A549 (cell line): ENCODE results near the gene PSAT1. TPM values are rescaled to one million over a fixed set of nuclear protein-coding genes. Genes with fewer than 3 reads are reported as not detected.

Source experiments
- ATAC-seq, 2 experiments: fragments of 200-7000 bp in 1 of 2; fragments of >200 bp in 1 of 2; cut with Nextera tagmentation in 1 of 2; cut with Tn5 transposase in 1 of 2; 3 replicates each; pipeline versions ENCODE4 v1.8.0 to v1.9.1; 2018 to 2020; ENCODE audit warnings: mild to moderate bottlenecking in 1 of 2, moderate library complexity in 1 of 2
- CTCF ChIA-PET: fragments of 300-600 bp; sonication (Branson Sonifier 250); formaldehyde crosslinking; extraction: SDS; loops from one replicate; lab custom pipeline; 2021; ENCODE audit warnings: antibody characterized with exemption, inconsistent platforms; lab: Yijun Ruan, JAX
- POLR2A ChIA-PET: fragments of 350-600 bp; formaldehyde crosslinking; extraction: SDS; loops from one replicate; lab custom pipeline; 2021; ENCODE audit warnings: antibody characterized with exemption, inconsistent platforms; lab: Yijun Ruan, JAX
- DNase-seq, 2 experiments: peaks; one replicate each; pipeline versions ENCODE4 v3.0.0 to v3.0.0-alpha.2; 2011 to 2016; ENCODE audit warnings: low read depth in 1 of 2, low spot score in 1 of 2
- FAIRE-seq: peaks from 2 replicates; lab custom pipeline; 2011; peaks lifted over from hg19 to GRCh38; lab: Jason Lieb, UNC
- H3K27ac ChIP-seq, 2 experiments: fragments of >200 bp; sonication (Bioruptor Twin); formaldehyde crosslinking; 3 replicates each; pipeline ENCODE4 v1.5.1; 2016 to 2017
- H3K4me1 ChIP-seq: fragments of >200 bp; sonication (Bioruptor Twin); formaldehyde crosslinking; 3 replicates; pipeline ENCODE4 v1.6.1; 2016
- H3K4me2 ChIP-seq: fragments of >200 bp; sonication (Bioruptor Twin); formaldehyde crosslinking; 3 replicates; pipeline ENCODE4 v1.6.1; 2016
- H3K4me3 ChIP-seq: fragments of >200 bp; sonication (Bioruptor Twin); formaldehyde crosslinking; 3 replicates; pipeline ENCODE4 v1.5.1; 2016
- H3K9me3 ChIP-seq: fragments of >200 bp; sonication (Bioruptor Twin); formaldehyde crosslinking; 3 replicates; pipeline ENCODE4 v1.6.1; 2016
- BHLHE40 ChIP-seq: IDR thresholded peaks from 2 replicates; pipeline ENCODE4 v1.6.1; 2012; ENCODE audit warnings: low read depth, low read length, inconsistent platforms
- CHD4 ChIP-seq: fragments of 200-600 bp; sonication (generic); IDR thresholded peaks from 2 replicates; pipeline ENCODE4 v1.6.1; 2016; ENCODE audit warnings: antibody characterized with exemption, mild to moderate bottlenecking, borderline replicate concordance
- EHMT2 ChIP-seq: fragments of 200-600 bp; sonication (generic); IDR thresholded peaks from 2 replicates; pipeline ENCODE4 v1.6.1; 2016; ENCODE audit warnings: antibody characterized with exemption, low read depth, mild to moderate bottlenecking, moderate library complexity
- ESRRA ChIP-seq: fragments of 150-350 bp; IDR thresholded peaks from 2 replicates; pipeline ENCODE4 v1.6.1; 2014; ENCODE audit warnings: mild to moderate bottlenecking, low read length, borderline replicate concordance
- FOSB ChIP-seq: fragments of 250-450 bp; sonication (Bioruptor Pico); IDR thresholded peaks from 2 replicates; pipeline ENCODE4 v1.5.0; 2020; ENCODE audit warnings: mild to moderate bottlenecking, moderate library complexity
- FOSL2 ChIP-seq, 2 experiments: fragments of 450-650 bp in 1 of 2; fragments of >200 bp in 1 of 2; sonication (Bioruptor Twin) in 1 of 2; formaldehyde crosslinking; IDR thresholded peaks; 2 replicates each; pipeline versions ENCODE4 v1.5.0 to v1.6.1; 2016 to 2020; ENCODE audit warnings: mild to moderate bottlenecking in 1 of 2, moderate library complexity in 1 of 2
- HDAC2 ChIP-seq: fragments of 200-600 bp; sonication (generic); IDR thresholded peaks from 2 replicates; pipeline ENCODE4 v1.6.1; 2016
- HOXA7 ChIP-seq: fragments of 250-450 bp; sonication (Bioruptor Pico); IDR thresholded peaks from 2 replicates; pipeline ENCODE4 v1.5.0; 2020; ENCODE audit warnings: mild to moderate bottlenecking, moderate library complexity
- HOXB13 ChIP-seq: fragments of 250-450 bp; sonication (Bioruptor Pico); IDR thresholded peaks from 2 replicates; pipeline ENCODE4 v1.5.0; 2020; ENCODE audit warnings: low read depth, mild to moderate bottlenecking, moderate library complexity
- JUNB ChIP-seq: fragments of >200 bp; sonication (Bioruptor Twin); formaldehyde crosslinking; IDR thresholded peaks from 2 replicates; pipeline ENCODE4 v1.6.1; 2016
- KDM1A ChIP-seq: fragments of 200-600 bp; sonication (generic); IDR thresholded peaks from 2 replicates; pipeline ENCODE4 v1.6.1; 2016; ENCODE audit warnings: low read depth, mild to moderate bottlenecking
- MAFK ChIP-seq: fragments of 450-650 bp; IDR thresholded peaks from 2 replicates; pipeline ENCODE4 v1.6.1; 2014; ENCODE audit not compliant: partially characterized antibody
- POLR2A ChIP-seq: IDR thresholded peaks from 2 replicates; pipeline ENCODE4 v1.6.1; 2012; ENCODE audit warnings: mild to moderate bottlenecking, low read length
- RCOR1 ChIP-seq: fragments of 150-350 bp; IDR thresholded peaks from 2 replicates; pipeline ENCODE4 v1.6.1; 2014; ENCODE audit warnings: antibody characterized with exemption, low read length, low read depth
- RFX5 ChIP-seq: fragments of 450-650 bp; IDR thresholded peaks from 2 replicates; pipeline ENCODE4 v1.7.1; 2014; ENCODE audit warnings: antibody characterized with exemption, mild to moderate bottlenecking, moderate library complexity
- RNF2 ChIP-seq: fragments of 200-600 bp; sonication (generic); IDR thresholded peaks from 2 replicates; pipeline ENCODE4 v1.6.1; 2016; ENCODE audit warnings: low read depth, mild to moderate bottlenecking, antibody characterized with exemption, moderate library complexity, borderline replicate concordance
- TFCP2L1 ChIP-seq: fragments of 250-450 bp; sonication (Bioruptor Pico); IDR thresholded peaks from 2 replicates; pipeline ENCODE4 v1.5.0; 2021; ENCODE audit warnings: mild to moderate bottlenecking
- WGBS: methylation state at CpG from one replicate; pipeline ENCODE4 v1.1.6; 2017; ENCODE audit errors: missing lambda C conversion rate; 5-methylcytosine and 5-hydroxymethylcytosine counted together
- polyA plus RNA-seq, 4 experiments: library from polyadenylated mRNA; depleted of rRNA in 3 of 4; stranded (reverse); fragments of >200 nt; fragmentation: RNase III in 1 of 4; extraction: RNeasy Plus Mini Kit Qiagen cat#74134 plus additional on column Dnase treatment in 1 of 4; gene quantifications; 2 replicates in 3 of 4; 3 replicates in 1 of 4; pipeline ENCODE4 v1.2.3, GENCODE V29; 2011 to 2017
- TF ChIP-seq, protein P1 (sequence below): IDR thresholded peaks from 2 replicates; pipeline ENCODE4 v1.6.1; 2012

Gene PSAT1
- polyA plus RNA-seq, 2 of the 4 experiments (the other 2 are of a cell fraction), result 200 to 529 TPM

DNA sequence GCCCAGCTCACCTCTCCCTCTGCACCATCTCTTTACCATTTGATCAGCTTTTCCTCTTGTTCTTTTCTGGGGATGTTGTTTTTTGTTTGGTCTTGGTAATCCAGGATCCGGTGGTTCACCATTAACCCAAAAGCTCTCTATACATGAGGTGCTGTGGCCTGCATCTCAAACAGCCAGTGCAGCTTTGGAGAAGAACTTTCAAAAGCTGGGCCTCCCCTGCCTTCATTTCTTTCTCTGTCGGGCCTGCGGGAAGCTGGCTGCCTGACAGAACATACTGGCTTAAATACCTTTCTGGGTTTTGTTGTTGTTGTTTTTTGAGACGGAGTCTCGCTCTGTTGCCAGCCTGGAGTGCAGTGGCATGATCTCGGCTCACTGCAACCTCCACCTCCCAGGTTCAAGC is 12.1 kb downstream of the PSAT1 start:
- DNase-seq (no peak), ATAC-seq (no peak), FAIRE-seq (no peak)
- no peak overlapping the region for H3K4me2 ChIP-seq
- no peaks in the 10 kb centered on the region for H3K9me3 ChIP-seq
- ChIA-PET POLR2A (interaction anchor here (1.4 kb wide), 1 partner anchor 12 kb away, joined by 7 read pairs; the partner anchor contains the start of gene PSAT1), CTCF (no interaction called here)
- peaks cover 7% of the 10 kb centered on the region; the same call in 1 of the 3 replicates for H3K4me1 ChIP-seq
- TF ChIP-seq RFX5 (no peak), BHLHE40 (no peak), EHMT2 (no peak), TFCP2L1 (CRISPR knock-in tag) (no peak), HOXB13 (no peak), HOXA7 (CRISPR knock-in tag) (no peak)
- H3K27ac ChIP-seq, result no peak overlapping the region
- WGBS, result 90% methylated on average over 6 of the region's 6 CpGs
- H3K4me3 ChIP-seq, result no peak overlapping the region

- POLR2A ChIA-PET, result interaction anchor here (1.2 to 1.3 kb wide), 2 partner anchors 10 to 14 kb away, joined by 3 to 4 read pairs; partner anchors contain the start of gene PSAT1
These were observed 14.2 kb downstream of the PSAT1 start for GRCh38 chr9:78311075-78311474.

DNA sequence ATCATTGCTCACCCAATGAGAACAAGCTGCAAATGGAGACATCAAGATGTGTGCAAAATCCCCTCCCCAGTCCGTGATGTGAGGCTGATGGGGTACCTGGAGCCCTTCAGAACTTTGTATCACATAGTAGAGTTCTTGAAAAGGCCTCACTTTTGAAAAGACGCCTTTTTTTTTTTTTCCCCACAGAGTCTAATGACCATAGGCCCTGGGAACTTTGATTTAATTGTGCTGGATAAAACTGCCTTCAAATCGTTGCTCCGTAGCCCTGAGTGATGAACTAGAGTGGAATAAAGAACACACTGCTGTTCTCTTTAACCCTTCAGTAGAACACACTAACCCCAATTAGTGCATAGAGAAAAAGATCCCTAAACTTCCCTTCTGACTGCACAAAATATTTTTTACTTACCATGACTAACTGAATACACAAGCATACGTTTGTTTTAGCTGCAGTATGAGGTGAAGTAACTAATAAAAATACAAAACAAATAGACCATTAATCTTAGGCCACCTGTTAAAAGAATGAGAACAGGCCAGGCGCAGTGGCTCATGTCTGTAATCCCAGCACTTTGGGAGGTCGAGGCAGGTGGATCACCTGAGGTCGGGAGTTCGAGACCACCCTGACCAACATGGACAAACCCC is 15.1 kb downstream of the PSAT1 start:
- peaks cover 7% of the 10 kb centered on the region; the same call in 1 of the 3 replicates for H3K4me1 ChIP-seq
- no peak for ATAC-seq
- H3K9me3 ChIP-seq, result no peaks in the 10 kb centered on the region
- ChIA-PET CTCF (interaction anchor here (1.2 kb wide), 1 partner anchor 44 kb away, joined by 3 read pairs; no protein-coding TSS in a partner anchor), POLR2A (interaction anchor here (0.6 to 1.0 kb wide), 2 partner anchors 12 to 15 kb away, joined by 3 to 5 read pairs; partner anchors contain the start of gene PSAT1)
- H3K4me2 ChIP-seq, result no peak overlapping the region
- TF ChIP-seq FOSB (CRISPR knock-in tag) (no peak), FOSL2 (IDR thresholded peaks at IDR 0.05) (no peak), FOSL2 (CRISPR knock-in tag; IDR thresholded peaks at IDR 0.05) (0 out of 2 replicates have a peak, but pooled peaks have one; percentile 19)
- no peak for DNase-seq
- WGBS, result 74% methylated on average over 9 of the region's 9 CpGs
- FAIRE-seq, result no peak
- no peak overlapping the region for H3K4me3 ChIP-seq
- no peak overlapping the region for H3K27ac ChIP-seq

More at GRCh38 chr9:78311075-78311474, 14.2 kb downstream of the PSAT1 start:
- Histone ChIP-seq H3K4me3 (no peak overlapping the region), H3K27ac (no peak overlapping the region), H3K9me3 (no peaks in the 10 kb centered on the region), H3K4me1 (peaks cover 7% of the 10 kb centered on the region; the same call in 1 of the 3 replicates), H3K4me2 (no peak overlapping the region)
- ATAC-seq (no peak), FAIRE-seq (no peak), DNase-seq (no peak)
- CTCF ChIA-PET, result no interaction called here
- 97% methylated on average over 5 of the region's 5 CpGs for WGBS
- TF ChIP-seq HDAC2, result no peak

DNA sequence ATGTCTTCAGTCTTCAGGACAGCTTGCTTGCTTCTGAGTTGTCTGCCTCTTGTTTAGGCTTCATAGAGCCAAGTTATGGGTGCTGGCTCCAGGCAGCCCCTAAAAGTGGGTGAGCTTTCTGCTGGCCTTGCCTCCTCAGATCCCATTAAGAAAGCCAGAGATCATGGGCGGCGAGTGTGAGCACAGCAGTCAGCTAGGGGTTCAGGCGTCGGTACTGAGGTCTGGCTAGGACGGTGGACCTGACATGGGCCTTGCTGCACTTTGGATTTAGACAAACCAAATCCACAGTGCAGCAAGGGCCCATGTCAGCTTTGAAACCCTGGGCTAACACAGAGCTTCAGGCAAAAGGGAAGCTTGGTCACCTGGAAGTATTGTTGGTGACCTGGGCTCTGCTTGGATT is 17.6 kb downstream of the PSAT1 start:
- POLR2A ChIA-PET, result interaction anchor here (2.3 kb wide), 1 partner anchor 18 kb away, joined by 12 read pairs; the partner anchor contains the start of gene PSAT1
- CTCF ChIA-PET, result interaction anchor here (0.9 kb wide), 1 partner anchor 10 kb away, joined by 3 read pairs; no protein-coding TSS in a partner anchor
- no peak overlapping the region for H3K4me2 ChIP-seq
- DNase-seq, result no peak
- no peak for TF ChIP-seq JUNB
- TF ChIP-seq HOXB13, result no peak
- H3K27ac ChIP-seq, result no peak overlapping the region
- no peaks in the 10 kb centered on the region for H3K9me3 ChIP-seq
- no peak overlapping the region for H3K4me3 ChIP-seq
- WGBS, result 95% methylated on average over 5 of the region's 5 CpGs
- FAIRE-seq, result no peak
- H3K4me1 ChIP-seq, result peaks cover 7% of the 10 kb centered on the region; the same call in 1 of the 3 replicates
- ATAC-seq, result no peak

DNA sequence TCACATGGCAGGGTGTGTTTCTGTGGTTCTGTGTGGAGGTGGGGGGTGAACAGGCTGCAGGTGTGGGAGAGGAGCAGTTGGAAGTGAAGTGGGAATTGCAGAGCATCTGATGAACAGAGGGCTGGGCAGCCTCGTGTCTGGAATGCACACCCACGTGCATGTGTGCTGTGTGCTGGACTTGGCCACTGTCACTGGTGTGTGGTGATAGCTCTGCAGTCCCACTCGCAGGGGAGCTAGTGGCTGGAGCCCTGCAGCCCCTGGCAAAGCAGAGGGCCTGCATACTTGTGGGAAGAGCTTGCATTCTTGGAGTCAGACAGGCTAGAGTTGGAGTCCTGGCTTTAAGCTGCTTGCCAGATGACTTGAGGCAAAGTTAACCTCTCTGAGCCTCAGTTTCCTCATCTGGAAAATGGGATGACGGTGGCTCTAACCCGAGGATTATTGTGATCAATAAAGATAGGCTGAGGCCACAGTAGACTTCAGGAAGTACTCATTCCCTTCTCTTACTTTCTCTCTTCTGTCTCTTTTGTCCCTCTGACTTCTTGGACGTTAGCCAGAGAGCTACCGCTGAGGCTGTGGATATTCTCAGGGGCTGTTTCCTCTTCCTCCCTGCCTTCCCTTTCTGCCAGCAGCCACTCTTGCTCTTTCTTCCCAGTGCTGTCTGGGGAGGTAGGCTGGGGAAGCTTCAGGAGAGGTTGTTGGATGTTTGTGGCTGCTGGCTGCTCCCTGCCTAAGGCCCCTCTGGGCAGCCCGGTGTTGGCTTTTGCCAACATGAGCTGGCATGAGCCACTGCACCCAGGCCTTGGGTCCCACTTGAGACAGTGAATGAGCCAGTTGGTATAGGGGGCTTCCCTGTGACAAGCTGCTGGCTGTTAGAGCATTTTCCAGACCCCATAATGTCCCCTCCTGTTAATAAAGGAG is 18.3 kb downstream of the PSAT1 start:
- H3K4me2 ChIP-seq, result no peak overlapping the region
- TF ChIP-seq RCOR1 (no peak), ESRRA (no peak), POLR2A (no peak), CHD4 (no peak), RNF2 (no peak), MAFK (no peak), KDM1A (no peak)
- TF ChIP-seq, protein P1, sequence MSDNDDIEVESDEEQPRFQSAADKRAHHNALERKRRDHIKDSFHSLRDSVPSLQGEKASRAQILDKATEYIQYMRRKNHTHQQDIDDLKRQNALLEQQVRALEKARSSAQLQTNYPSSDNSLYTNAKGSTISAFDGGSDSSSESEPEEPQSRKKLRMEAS, result no peak
- TF ChIP-seq, all 56 proteins: peak for 0
- Histone ChIP-seq H3K4me3 (no peak overlapping the region), H3K9me3 (no peaks in the 10 kb centered on the region), H3K4me1 (peaks cover 7% of the 10 kb centered on the region; the same call in 1 of the 3 replicates), H3K27ac (no peak overlapping the region)
- ChIA-PET CTCF (interaction anchor here (0.8 to 1.5 kb wide), 3 partner anchors 9 to 54 kb away, joined by 3 to 5 read pairs (median 4); no protein-coding TSS in a partner anchor), POLR2A (interaction anchor here (2.3 kb wide), 1 partner anchor 19 kb away, joined by 12 read pairs; the partner anchor contains the start of gene PSAT1)
- DNase-seq (no peak), FAIRE-seq (no peak), ATAC-seq (no peak)
- WGBS, result 88% methylated on average over 8 of the region's 8 CpGs
